T follicular helper cell (primary cell): ENCODE data around the gene MYF6.

Experiments
- DNase-seq: peaks from one replicate; pipeline ENCODE4 v3.0.0-alpha.2; 2020; ENCODE audit warnings: low read depth

Gene MYF6

GRCh38 chr12:80756875-80757274 lies 49.4 kb downstream of the MYF6 start:
- no peak for DNase-seq
